ENCODE measurements around the gene PRRG1. TPM values are rescaled to one million over a fixed set of nuclear protein-coding genes. Genes with fewer than 3 reads are reported as not detected.

The PRRG1 gene
- total RNA-seq, 1 experiment from 2014 or later = not detected

DNA sequence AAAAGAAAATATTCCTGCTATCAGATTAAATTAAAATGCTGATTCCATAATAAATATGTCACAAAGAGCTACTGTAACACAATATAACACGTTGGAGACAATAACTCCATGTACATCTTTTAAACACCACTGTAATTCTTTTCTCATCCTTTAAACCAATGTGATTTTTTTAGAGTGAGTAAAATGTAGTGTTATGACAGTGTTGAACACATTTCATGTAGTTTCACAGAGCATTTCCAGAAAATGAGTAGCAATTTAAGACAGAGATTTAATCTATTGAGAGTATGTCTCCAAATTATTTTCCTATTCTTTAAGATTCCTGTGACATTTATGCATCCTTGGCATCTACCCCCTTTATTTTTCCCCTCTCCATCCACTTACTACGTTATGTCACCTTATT is 17.1 kb upstream of the PRRG1 start:
- H3K4me2 ChIP-seq (ENCODE audit: low read depth, low read length, poor library complexity, severe bottlenecking) = no peak overlapping the region
- no peaks in the 10 kb centered on the region for H3K9me2 ChIP-seq (replicated peaks; ENCODE audit: insufficient read depth, low read length)
- no peaks in the 10 kb centered on the region for H3K79me2 ChIP-seq (ENCODE audit: low read length)
- H3K4me1 ChIP-seq (ENCODE audit: low read length) = no peaks in the 10 kb centered on the region
- no peaks in the 10 kb centered on the region for H3K27me3 ChIP-seq (ENCODE audit: low read length)
- DNase-seq = no peak
- no peak overlapping the region for H3K9ac ChIP-seq (ENCODE audit: low read length)
- no peaks in the 10 kb centered on the region for H3K9me3 ChIP-seq (ENCODE audit: low read length)
- no peak overlapping the region for H3K4me3 ChIP-seq (ENCODE audit: low read length)
- H3K27ac ChIP-seq (ENCODE audit: low read length) = no peak overlapping the region
- H3K36me3 ChIP-seq (ENCODE audit: insufficient read depth, low read length) = no peaks in the 10 kb centered on the region
- no peak overlapping the region for H2AFZ ChIP-seq (ENCODE audit: low read length)
- H4K20me1 ChIP-seq (ENCODE audit: insufficient read depth, low read depth, low read length) = no peaks in the 10 kb centered on the region

DNA sequence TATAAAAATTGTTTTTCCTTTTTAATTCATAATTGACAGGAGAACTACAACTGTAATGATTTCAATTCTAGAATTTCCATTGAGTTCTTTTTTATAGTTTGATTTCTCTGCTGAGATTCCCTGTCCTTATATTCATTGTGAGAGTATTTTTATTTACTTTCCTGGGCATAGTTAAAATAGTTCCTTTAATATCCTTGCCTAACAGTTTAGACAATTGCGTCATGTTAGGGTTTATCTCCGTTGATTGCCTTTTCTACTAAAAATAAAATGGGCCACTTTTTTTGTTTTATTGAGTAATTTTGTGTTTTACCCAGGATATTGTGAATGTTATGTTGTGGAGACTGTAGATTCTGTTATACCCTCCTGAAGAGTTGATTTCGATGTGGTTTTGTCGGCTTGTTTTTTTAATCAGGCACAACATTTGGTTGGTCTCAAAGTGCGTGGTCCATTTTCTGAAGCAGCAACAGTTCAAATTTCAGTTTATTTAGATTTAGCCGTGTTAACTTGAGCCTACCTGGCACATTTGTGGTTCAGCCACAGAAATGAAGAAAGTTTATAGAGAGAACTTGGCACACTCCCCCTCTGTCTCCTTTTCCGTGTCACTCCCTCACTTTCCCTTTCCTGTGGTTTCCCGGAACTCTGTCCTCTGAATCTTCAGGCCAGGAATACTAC is 16.0 kb upstream of the PRRG1 start:
- Histone ChIP-seq H3K36me3 (ENCODE audit: insufficient read depth, low read length) (no peaks in the 10 kb centered on the region), H3K79me2 (ENCODE audit: low read length) (no peaks in the 10 kb centered on the region), H3K9me3 (ENCODE audit: low read length) (no peaks in the 10 kb centered on the region), H3K4me3 (ENCODE audit: low read length) (no peak overlapping the region), H3K9ac (ENCODE audit: low read length) (no peak overlapping the region), H4K20me1 (ENCODE audit: insufficient read depth, low read depth, low read length) (no peaks in the 10 kb centered on the region), H3K27ac (ENCODE audit: low read length) (no peak overlapping the region), H3K4me2 (ENCODE audit: low read depth, low read length, poor library complexity, severe bottlenecking) (no peak overlapping the region), H3K4me1 (ENCODE audit: low read length) (no peaks in the 10 kb centered on the region), H2AFZ (ENCODE audit: low read length) (no peak overlapping the region), H3K9me2 (replicated peaks; ENCODE audit: insufficient read depth, low read length) (no peaks in the 10 kb centered on the region), H3K27me3 (ENCODE audit: low read length) (no peaks in the 10 kb centered on the region)
- DNase-seq = no peak

DNA sequence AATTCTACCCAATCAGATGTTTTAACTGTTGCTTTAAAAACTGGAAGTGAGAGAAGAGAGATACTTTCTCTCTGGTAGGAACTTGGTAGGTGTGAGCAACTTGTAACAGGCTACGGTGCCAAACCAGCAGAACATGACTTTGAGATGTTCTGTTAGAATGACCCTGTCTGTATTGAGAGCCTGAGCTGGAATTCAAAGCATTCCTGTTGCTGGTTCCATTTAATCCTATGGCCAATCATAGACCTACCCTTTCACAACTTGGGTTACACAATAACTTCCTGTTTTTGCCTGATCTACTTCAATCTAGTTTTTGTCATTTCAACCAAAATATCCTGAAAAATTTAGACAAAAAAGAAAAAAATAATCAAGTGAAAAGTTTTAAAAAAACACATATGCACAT is 1.7 kb upstream of the PRRG1 start:
- DNase-seq = no peak
- Histone ChIP-seq H3K79me2 (ENCODE audit: low read length) (no peaks in the 10 kb centered on the region), H3K27me3 (ENCODE audit: low read length) (no peaks in the 10 kb centered on the region), H3K27ac (ENCODE audit: low read length) (no peak overlapping the region), H3K36me3 (ENCODE audit: insufficient read depth, low read length) (no peaks in the 10 kb centered on the region), H3K9me3 (ENCODE audit: low read length) (no peaks in the 10 kb centered on the region), H3K4me3 (ENCODE audit: low read length) (no peak overlapping the region), H3K4me2 (ENCODE audit: low read depth, low read length, poor library complexity, severe bottlenecking) (no peak overlapping the region), H2AFZ (ENCODE audit: low read length) (no peak overlapping the region), H3K9ac (ENCODE audit: low read length) (no peak overlapping the region), H3K9me2 (replicated peaks; ENCODE audit: insufficient read depth, low read length) (no peaks in the 10 kb centered on the region), H4K20me1 (ENCODE audit: insufficient read depth, low read depth, low read length) (no peaks in the 10 kb centered on the region), H3K4me1 (ENCODE audit: low read length) (no peaks in the 10 kb centered on the region)

DNA sequence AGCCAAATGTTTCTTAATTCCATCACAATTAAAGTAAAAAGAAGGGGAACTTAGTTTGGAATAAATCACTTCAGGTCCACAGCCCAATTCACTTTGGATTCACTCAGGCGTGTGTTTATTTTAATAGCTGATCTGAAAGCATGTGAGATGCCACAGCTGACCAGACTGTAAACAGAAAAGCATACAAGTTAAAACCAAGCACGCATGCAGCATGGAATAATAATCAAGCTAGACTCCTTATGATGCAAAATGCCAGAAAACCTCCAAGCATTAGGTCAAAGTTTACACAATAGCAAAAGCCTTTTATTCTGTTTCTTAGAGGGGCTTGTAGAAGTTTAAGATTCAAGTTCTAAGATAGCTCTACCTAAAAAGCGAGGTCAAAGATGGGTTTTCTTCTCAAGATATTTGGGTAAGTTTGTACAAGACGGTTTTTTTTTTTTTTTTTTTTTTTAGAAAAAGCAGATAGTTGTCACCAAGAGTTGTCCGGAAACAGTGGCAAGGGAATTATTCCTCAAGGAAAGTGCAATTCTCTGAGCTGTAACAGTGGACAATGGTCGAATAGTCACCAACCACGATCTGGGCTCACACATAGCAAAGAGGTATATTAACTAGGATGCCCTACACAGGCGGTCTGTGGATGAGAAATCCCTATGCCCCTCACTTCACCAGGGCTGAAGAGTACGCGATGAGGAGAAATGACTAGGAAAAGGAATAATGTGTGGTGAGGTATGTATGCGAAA is 763 bp upstream of the PRRG1 start:
- Histone ChIP-seq H3K4me1 (ENCODE audit: low read length) (no peaks in the 10 kb centered on the region), H3K9me3 (ENCODE audit: low read length) (no peaks in the 10 kb centered on the region), H3K27me3 (ENCODE audit: low read length) (no peaks in the 10 kb centered on the region), H3K4me2 (ENCODE audit: low read depth, low read length, poor library complexity, severe bottlenecking) (no peak overlapping the region), H3K9me2 (replicated peaks; ENCODE audit: insufficient read depth, low read length) (no peaks in the 10 kb centered on the region), H4K20me1 (ENCODE audit: insufficient read depth, low read depth, low read length) (no peaks in the 10 kb centered on the region), H2AFZ (ENCODE audit: low read length) (no peak overlapping the region), H3K79me2 (ENCODE audit: low read length) (no peaks in the 10 kb centered on the region), H3K27ac (ENCODE audit: low read length) (no peak overlapping the region), H3K36me3 (ENCODE audit: insufficient read depth, low read length) (no peaks in the 10 kb centered on the region), H3K4me3 (ENCODE audit: low read length) (no peak overlapping the region), H3K9ac (ENCODE audit: low read length) (no peak overlapping the region)
- no peak for DNase-seq

DNA sequence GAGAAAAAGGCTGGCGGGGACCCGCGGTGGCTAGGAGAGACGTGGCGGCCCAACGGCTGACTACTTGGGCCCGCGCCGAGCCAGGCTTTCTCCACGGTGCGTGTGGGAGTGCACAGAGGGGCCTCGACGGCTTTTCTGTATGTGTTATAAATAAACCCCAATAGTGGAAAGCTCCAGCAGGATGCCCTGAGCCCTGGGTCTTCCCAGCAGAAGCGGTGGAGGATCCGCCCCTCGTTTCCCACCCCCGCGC is 268 bp upstream of the PRRG1 start:
- H2AFZ ChIP-seq (ENCODE audit: low read length) = no peak overlapping the region
- H3K79me2 ChIP-seq (ENCODE audit: low read length) = no peaks in the 10 kb centered on the region
- no peaks in the 10 kb centered on the region for H3K36me3 ChIP-seq (ENCODE audit: insufficient read depth, low read length)
- H3K27ac ChIP-seq (ENCODE audit: low read length) = no peak overlapping the region
- H3K9me2 ChIP-seq (replicated peaks; ENCODE audit: insufficient read depth, low read length) = no peaks in the 10 kb centered on the region
- H4K20me1 ChIP-seq (ENCODE audit: insufficient read depth, low read depth, low read length) = no peaks in the 10 kb centered on the region
- no peak overlapping the region for H3K9ac ChIP-seq (ENCODE audit: low read length)
- DNase-seq = no peak
- no peaks in the 10 kb centered on the region for H3K27me3 ChIP-seq (ENCODE audit: low read length)
- H3K4me1 ChIP-seq (ENCODE audit: low read length) = no peaks in the 10 kb centered on the region
- no peaks in the 10 kb centered on the region for H3K9me3 ChIP-seq (ENCODE audit: low read length)
- H3K4me3 ChIP-seq (ENCODE audit: low read length) = no peak overlapping the region
- no peak overlapping the region for H3K4me2 ChIP-seq (ENCODE audit: low read depth, low read length, poor library complexity, severe bottlenecking)

DNA sequence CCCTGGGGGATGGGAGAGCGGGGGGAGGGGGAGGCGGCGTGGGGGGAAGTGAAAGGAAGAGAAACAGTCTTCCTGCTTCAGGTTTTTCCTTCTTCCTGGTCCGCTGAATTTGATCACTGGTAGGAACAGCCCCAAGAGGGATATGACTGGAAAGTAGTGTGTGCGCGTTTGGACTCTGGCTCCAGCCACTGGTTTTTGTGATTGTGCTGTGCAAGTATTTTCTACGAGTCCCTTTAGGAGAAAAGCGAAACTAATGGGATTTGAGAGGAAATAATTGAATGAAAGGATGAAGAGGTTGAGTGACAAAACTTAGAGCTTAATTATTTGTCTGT is 836 bp downstream of the PRRG1 start:
- Histone ChIP-seq H3K9ac (ENCODE audit: low read length) (no peak overlapping the region), H3K4me2 (ENCODE audit: low read depth, low read length, poor library complexity, severe bottlenecking) (no peak overlapping the region), H2AFZ (ENCODE audit: low read length) (no peak overlapping the region)

DNA sequence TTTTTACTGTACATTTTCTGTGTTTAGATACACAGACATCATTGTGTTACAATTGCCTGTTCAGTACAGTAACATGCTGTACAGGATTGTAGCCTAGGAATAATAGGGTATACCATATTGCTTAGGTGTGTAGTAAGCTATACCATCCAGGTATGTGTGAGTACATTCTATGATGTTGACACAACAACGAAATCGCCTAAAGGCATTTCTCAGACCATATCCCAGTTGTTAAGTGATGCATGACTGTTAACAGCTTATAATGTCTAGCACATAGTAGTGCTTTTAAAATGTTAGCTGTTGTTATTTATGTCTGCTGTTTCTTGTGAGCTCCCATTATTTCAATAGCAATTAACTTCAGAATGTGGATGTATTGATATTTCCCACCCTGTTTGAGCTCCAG is 4.5 kb downstream of the PRRG1 start:
- Histone ChIP-seq H3K9me3 (ENCODE audit: low read length) (no peaks in the 10 kb centered on the region), H3K4me1 (ENCODE audit: low read length) (no peaks in the 10 kb centered on the region), H3K9ac (ENCODE audit: low read length) (no peak overlapping the region), H3K36me3 (ENCODE audit: insufficient read depth, low read length) (no peaks in the 10 kb centered on the region), H3K4me2 (ENCODE audit: low read depth, low read length, poor library complexity, severe bottlenecking) (no peak overlapping the region), H2AFZ (ENCODE audit: low read length) (no peak overlapping the region), H3K79me2 (ENCODE audit: low read length) (no peaks in the 10 kb centered on the region), H4K20me1 (ENCODE audit: insufficient read depth, low read depth, low read length) (no peaks in the 10 kb centered on the region), H3K9me2 (replicated peaks; ENCODE audit: insufficient read depth, low read length) (no peaks in the 10 kb centered on the region), H3K4me3 (ENCODE audit: low read length) (no peak overlapping the region), H3K27ac (ENCODE audit: low read length) (no peak overlapping the region), H3K27me3 (ENCODE audit: low read length) (no peaks in the 10 kb centered on the region)
- no peak for DNase-seq

More for the DNA sequence above, 836 bp downstream of the PRRG1 start:
- no peaks in the 10 kb centered on the region for H3K79me2 ChIP-seq (ENCODE audit: low read length)
- H3K27me3 ChIP-seq (ENCODE audit: low read length) = no peaks in the 10 kb centered on the region
- H3K9me2 ChIP-seq (replicated peaks; ENCODE audit: insufficient read depth, low read length) = no peaks in the 10 kb centered on the region
- DNase-seq = no peak
- H3K27ac ChIP-seq (ENCODE audit: low read length) = no peak overlapping the region
- no peaks in the 10 kb centered on the region for H3K36me3 ChIP-seq (ENCODE audit: insufficient read depth, low read length)
- H3K4me3 ChIP-seq (ENCODE audit: low read length) = no peak overlapping the region
- H4K20me1 ChIP-seq (ENCODE audit: insufficient read depth, low read depth, low read length) = no peaks in the 10 kb centered on the region
- no peaks in the 10 kb centered on the region for H3K9me3 ChIP-seq (ENCODE audit: low read length)
- H3K4me1 ChIP-seq (ENCODE audit: low read length) = no peaks in the 10 kb centered on the region

DNA sequence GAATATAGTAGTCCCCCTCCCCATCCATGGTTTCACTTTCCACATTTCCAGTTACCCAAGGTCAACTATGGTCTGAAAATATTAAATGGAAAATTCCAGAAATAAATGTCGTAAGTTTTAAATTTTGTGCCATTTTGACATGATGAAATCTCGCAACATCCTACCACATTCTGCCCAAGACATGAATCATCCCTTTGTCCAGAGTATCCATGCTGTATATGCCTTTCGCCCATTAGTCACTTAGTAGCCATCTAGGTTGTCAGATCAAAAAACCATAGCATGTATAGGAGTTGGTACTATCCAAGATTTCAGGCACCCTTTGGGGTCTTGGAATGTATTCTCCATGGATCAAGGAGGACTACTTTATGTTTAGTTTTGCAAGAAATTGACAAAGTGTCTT is 8.3 kb downstream of the PRRG1 start:
- H3K9me2 ChIP-seq (replicated peaks; ENCODE audit: insufficient read depth, low read length) = no peaks in the 10 kb centered on the region
- H3K27me3 ChIP-seq (ENCODE audit: low read length) = no peaks in the 10 kb centered on the region
- H3K4me3 ChIP-seq (ENCODE audit: low read length) = no peak overlapping the region
- H3K9me3 ChIP-seq (ENCODE audit: low read length) = 0 out of 2 replicates have a peak, but pooled peaks cover 5% of the 10 kb centered on the region
- H3K4me2 ChIP-seq (ENCODE audit: low read depth, low read length, poor library complexity, severe bottlenecking) = no peak overlapping the region
- no peaks in the 10 kb centered on the region for H3K4me1 ChIP-seq (ENCODE audit: low read length)
- no peak overlapping the region for H2AFZ ChIP-seq (ENCODE audit: low read length)
- H4K20me1 ChIP-seq (ENCODE audit: insufficient read depth, low read depth, low read length) = no peaks in the 10 kb centered on the region
- H3K9ac ChIP-seq (ENCODE audit: low read length) = no peak overlapping the region
- H3K36me3 ChIP-seq (ENCODE audit: insufficient read depth, low read length) = no peaks in the 10 kb centered on the region
- no peak overlapping the region for H3K27ac ChIP-seq (ENCODE audit: low read length)
- no peaks in the 10 kb centered on the region for H3K79me2 ChIP-seq (ENCODE audit: low read length)
- no peak for DNase-seq
